PFSK-1 (cell line): ENCODE results near the gene STARD5.

Experiments
- TAF1 ChIP-seq: IDR thresholded peaks from 2 replicates; pipeline ENCODE4 v1.6.1; 2012; ENCODE audit warnings: low read length, control low read depth, borderline replicate concordance; ENCODE audit not compliant: insufficient read depth
- TF ChIP-seq, protein P1 (sequence below), 2 experiments: IDR thresholded peaks; 2 replicates each; pipeline versions ENCODE4 v1.6.1 to v1.8.0; 2011 to 2012; ENCODE audit warnings: low read depth in 2 of 2, low read length in 2 of 2, control low read depth in 1 of 2, inconsistent platforms in 1 of 2, mild to moderate bottlenecking in 1 of 2, moderate library complexity in 1 of 2; ENCODE audit not compliant: insufficient read depth in 1 of 2

- no peak for TF ChIP-seq TAF1
- TF ChIP-seq, protein P1, sequence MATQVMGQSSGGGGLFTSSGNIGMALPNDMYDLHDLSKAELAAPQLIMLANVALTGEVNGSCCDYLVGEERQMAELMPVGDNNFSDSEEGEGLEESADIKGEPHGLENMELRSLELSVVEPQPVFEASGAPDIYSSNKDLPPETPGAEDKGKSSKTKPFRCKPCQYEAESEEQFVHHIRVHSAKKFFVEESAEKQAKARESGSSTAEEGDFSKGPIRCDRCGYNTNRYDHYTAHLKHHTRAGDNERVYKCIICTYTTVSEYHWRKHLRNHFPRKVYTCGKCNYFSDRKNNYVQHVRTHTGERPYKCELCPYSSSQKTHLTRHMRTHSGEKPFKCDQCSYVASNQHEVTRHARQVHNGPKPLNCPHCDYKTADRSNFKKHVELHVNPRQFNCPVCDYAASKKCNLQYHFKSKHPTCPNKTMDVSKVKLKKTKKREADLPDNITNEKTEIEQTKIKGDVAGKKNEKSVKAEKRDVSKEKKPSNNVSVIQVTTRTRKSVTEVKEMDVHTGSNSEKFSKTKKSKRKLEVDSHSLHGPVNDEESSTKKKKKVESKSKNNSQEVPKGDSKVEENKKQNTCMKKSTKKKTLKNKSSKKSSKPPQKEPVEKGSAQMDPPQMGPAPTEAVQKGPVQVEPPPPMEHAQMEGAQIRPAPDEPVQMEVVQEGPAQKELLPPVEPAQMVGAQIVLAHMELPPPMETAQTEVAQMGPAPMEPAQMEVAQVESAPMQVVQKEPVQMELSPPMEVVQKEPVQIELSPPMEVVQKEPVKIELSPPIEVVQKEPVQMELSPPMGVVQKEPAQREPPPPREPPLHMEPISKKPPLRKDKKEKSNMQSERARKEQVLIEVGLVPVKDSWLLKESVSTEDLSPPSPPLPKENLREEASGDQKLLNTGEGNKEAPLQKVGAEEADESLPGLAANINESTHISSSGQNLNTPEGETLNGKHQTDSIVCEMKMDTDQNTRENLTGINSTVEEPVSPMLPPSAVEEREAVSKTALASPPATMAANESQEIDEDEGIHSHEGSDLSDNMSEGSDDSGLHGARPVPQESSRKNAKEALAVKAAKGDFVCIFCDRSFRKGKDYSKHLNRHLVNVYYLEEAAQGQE (IDR thresholded peaks at IDR 0.05; ENCODE audit: insufficient read depth in 1 of 2, low read depth in 2 of 2, low read length in 2 of 2), result no peak
Observed at GRCh38 chr15:81327516-81327915, 3.6 kb upstream of the STARD5 start.
